Activated gamma-delta T cell (primary cell): ENCODE measurements around the gene OSBPL8.

ENCODE experiments used
- DNase-seq: peaks from one replicate; lab custom pipeline; 2025; lab: John Stamatoyannopoulos, UW

OSBPL8 gene

GRCh38 chr12:76555231-76555767 is 4.3 kb downstream of the OSBPL8 start:
- DNase-seq = no peak

- DNase-seq = no peak
Observed at GRCh38 chr12:76554405-76555230, 5.0 kb downstream of the OSBPL8 start.

GRCh38 chr12:76552343-76552938 is 7.1 kb downstream of the OSBPL8 start:
- no peak for DNase-seq

GRCh38 chr12:76551482-76551888 is 8.1 kb downstream of the OSBPL8 start:
- DNase-seq = no peak

GRCh38 chr12:76549131-76549530 is 10.4 kb downstream of the OSBPL8 start:
- no peak for DNase-seq

- DNase-seq = no peak
Observed at GRCh38 chr12:76548222-76548837, 11.2 kb downstream of the OSBPL8 start.

- DNase-seq = no peak
Observed at GRCh38 chr12:76547526-76547925, 12.0 kb downstream of the OSBPL8 start.

- DNase-seq = no peak
Observed at GRCh38 chr12:76546889-76547288, 12.7 kb downstream of the OSBPL8 start.

- DNase-seq = no peak
Observed at GRCh38 chr12:76545486-76545885, 14.1 kb downstream of the OSBPL8 start.

GRCh38 chr12:76544601-76545261 is 14.8 kb downstream of the OSBPL8 start:
- no peak for DNase-seq

GRCh38 chr12:76543813-76544347 is 15.7 kb downstream of the OSBPL8 start:
- DNase-seq = no peak

- DNase-seq = no peak
Observed at GRCh38 chr12:76542908-76543307, 16.7 kb downstream of the OSBPL8 start.

GRCh38 chr12:76539727-76540126 is 19.8 kb downstream of the OSBPL8 start:
- no peak for DNase-seq

- DNase-seq = no peak
Observed at GRCh38 chr12:76537923-76538322, 21.6 kb downstream of the OSBPL8 start.

GRCh38 chr12:76536546-76536945 is 23.0 kb downstream of the OSBPL8 start:
- DNase-seq = no peak

GRCh38 chr12:76535170-76535569 is 24.4 kb downstream of the OSBPL8 start:
- no peak for DNase-seq

- no peak for DNase-seq
Observed at GRCh38 chr12:76533331-76533730, 26.2 kb downstream of the OSBPL8 start.

GRCh38 chr12:76532520-76532919 is 27.1 kb downstream of the OSBPL8 start:
- no peak for DNase-seq

- DNase-seq = no peak
Observed at GRCh38 chr12:76531056-76531455, 28.5 kb downstream of the OSBPL8 start.

- DNase-seq = no peak
Observed at GRCh38 chr12:76530516-76530915, 29.1 kb downstream of the OSBPL8 start.

GRCh38 chr12:76529226-76529918 is 30.2 kb downstream of the OSBPL8 start:
- DNase-seq = no peak
